HepG2 (cell line): ENCODE results near the gene NT5C1A. TPM values are rescaled to one million over a fixed set of nuclear protein-coding genes. Genes with fewer than 3 reads are reported as not detected.

Experiments used
- ATAC-seq: fragments of 200-7000 bp; cut with Tn5 transposase; 3 replicates; pipeline ENCODE4 v1.9.1; 2020; ENCODE audit warnings: mild to moderate bottlenecking, moderate library complexity
- BruUV-seq: library from RNA; stranded (reverse); fragments of 400-500 nt; replicated peaks from 2 replicates; lab custom pipeline; 2021; lab: Mats Ljungman, UMichigan
- CTCF ChIA-PET: fragments of 300-600 bp; formaldehyde crosslinking; extraction: SDS; loops from one replicate; lab custom pipeline; 2021; ENCODE audit warnings: low total read pairs, inconsistent platforms, low intra/inter-chr PET ratio; lab: Yijun Ruan, JAX
- POLR2A ChIA-PET: fragments of 350-600 bp; sonication (Branson Sonifier 250); formaldehyde crosslinking; loops from one replicate; lab custom pipeline; 2020; ENCODE audit warnings: antibody characterized with exemption, inconsistent platforms; lab: Yijun Ruan, JAX
- DNase-seq: peaks from one replicate; pipeline ENCODE4 v3.0.0-alpha.2; 2015; ENCODE audit warnings: low spot score
- FAIRE-seq: peaks from 3 replicates; lab custom pipeline; 2011; peaks lifted over from hg19 to GRCh38; lab: Jason Lieb, UNC
- H2AFZ ChIP-seq: one replicate; pipeline ENCODE4 v1.6.1; 2011; ENCODE audit warnings: low read length, inconsistent platforms
- H3K27ac ChIP-seq: fragments of 300-600 bp; 3 replicates; pipeline ENCODE4 v1.8.0; 2011; ENCODE audit warnings: mixed run types, mild to moderate bottlenecking, mixed read lengths, low read length, inconsistent platforms; ENCODE audit not compliant: insufficient read depth; ENCODE audit errors: extremely low read length
- H3K27me3 ChIP-seq, 2 experiments: fragments of 200-600 bp in 1 of 2; 2 replicates in 1 of 2; 3 replicates in 1 of 2; pipeline versions ENCODE4 v1.6.0 to v1.8.0; 2011; ENCODE audit warnings: low read length in 2 of 2, mild to moderate bottlenecking in 2 of 2, moderate library complexity in 2 of 2, inconsistent platforms in 1 of 2; ENCODE audit not compliant: insufficient read depth in 2 of 2, control insufficient read depth in 1 of 2
- H3K36me3 ChIP-seq, 2 experiments: fragments of 200-600 bp in 1 of 2; replicated peaks in 1 of 2; 2 replicates in 1 of 2; 3 replicates in 1 of 2; pipeline versions ENCODE4 v1.5.1 to v1.8.0; 2011; ENCODE audit warnings: low read length in 2 of 2, inconsistent platforms in 1 of 2; ENCODE audit not compliant: insufficient read depth in 2 of 2, control insufficient read depth in 1 of 2
- H3K4me1 ChIP-seq: 2 replicates; pipeline ENCODE4 v1.5.1; 2012; ENCODE audit warnings: low read length, inconsistent platforms; ENCODE audit not compliant: insufficient read depth
- H3K4me2 ChIP-seq: 2 replicates; pipeline ENCODE4 v1.6.0; 2011; ENCODE audit warnings: low read depth, low read length, inconsistent platforms
- H3K4me3 ChIP-seq, 3 experiments: fragments of 200-600 bp in 1 of 3; sonication (generic), shearing (Covaris generic) in 1 of 3; replicated peaks in 1 of 3; 2 replicates each; pipeline ENCODE4 v1.5.1; 2011 to 2016; ENCODE audit warnings: low read length in 3 of 3, inconsistent platforms in 2 of 3, low read depth in 2 of 3, mild to moderate bottlenecking in 2 of 3, control low read depth in 1 of 3, mixed read lengths in 1 of 3; ENCODE audit not compliant: insufficient read depth in 1 of 3
- H3K79me2 ChIP-seq: one replicate; pipeline ENCODE4 v1.6.1; 2011; ENCODE audit warnings: low read length, inconsistent platforms; ENCODE audit not compliant: insufficient read depth
- H3K9ac ChIP-seq: 2 replicates; pipeline ENCODE4 v1.6.0; 2011; ENCODE audit warnings: mild to moderate bottlenecking, low read depth, low read length, inconsistent platforms; ENCODE audit not compliant: insufficient read depth
- H3K9me3 ChIP-seq: 2 replicates; pipeline ENCODE4 v1.5.1; 2012; ENCODE audit warnings: mild to moderate bottlenecking, low read length
- H4K20me1 ChIP-seq: 2 replicates; pipeline ENCODE4 v1.6.0; 2011; ENCODE audit warnings: inconsistent platforms, mild to moderate bottlenecking, low read length, moderate library complexity; ENCODE audit not compliant: insufficient read depth
- MBD4 ChIP-seq: IDR thresholded peaks from 2 replicates; pipeline ENCODE4 v1.6.1; 2012; ENCODE audit warnings: low read length, inconsistent platforms, borderline replicate concordance
- NAIF1 ChIP-seq: sonication (generic); formaldehyde crosslinking; IDR thresholded peaks from 2 replicates; pipeline ENCODE4 v1.5.0; 2020; ENCODE audit warnings: mild to moderate bottlenecking, missing genetic modification reagents, borderline replicate concordance
- ZNF7 ChIP-seq: IDR thresholded peaks from 2 replicates; pipeline ENCODE4 v1.6.1; 2016; ENCODE audit warnings: missing biosample characterization, missing genetic modification reagents
- ZNF777 ChIP-seq: sonication (generic); formaldehyde crosslinking; IDR thresholded peaks from 2 replicates; pipeline ENCODE4 v1.4.0; 2020; ENCODE audit warnings: missing genetic modification reagents
- ZSCAN21 ChIP-seq: sonication (generic); formaldehyde crosslinking; IDR thresholded peaks from 2 replicates; pipeline ENCODE4 v1.8.0; 2022; ENCODE audit warnings: mild to moderate bottlenecking, missing genetic modification reagents, moderate library complexity, borderline replicate concordance
- WGBS: methylation state at CpG from one replicate; pipeline ENCODE4 v1.1.6; 2017; ENCODE audit warnings: low lambda C conversion rate; 5-methylcytosine and 5-hydroxymethylcytosine counted together
- in situ Hi-C: cut with HindIII; loops from 2 replicates; pipeline ENCODE4 v1.10.0; 2017; ENCODE audit warnings: low pct_unique_long_range_greater_than_20kb; ENCODE audit not compliant: extremely low pct_ligation_motif_present
- intact Hi-C: fragments of 100-400 bp; cut with micrococcal nuclease; formaldehyde crosslinking; loops from one replicate; pipeline ENCODE4 v1.10.0; 2022; ENCODE audit not compliant: unreplicated experiment
- polyA plus RNA-seq, 8 experiments: library from polyadenylated mRNA; depleted of rRNA in 3 of 8; stranded (reverse) in 7 of 8; unstranded in 1 of 8; fragments of >200 nt; fragmentation: Illumina TruSeq in 4 of 8; extraction: Trizol in 4 of 8; gene quantifications; 2 replicates each; pipeline versions ENCODE4 v1.2.1 to v1.2.3, GENCODE V29; 2011 to 2016; ENCODE audit warnings: low read depth in 4 of 8, missing spikeins in 1 of 8, mixed read lengths in 1 of 8; ENCODE audit not compliant: insufficient read depth in 1 of 8
- total RNA-seq, 5 experiments: library from RNA; depleted of rRNA; stranded (reverse); fragments of >200 nt; fragmentation: Illumina TruSeq; extraction: Trizol; gene quantifications; 2 replicates each; pipeline ENCODE4 v1.2.3, GENCODE V29; 2016; ENCODE audit warnings: low read depth in 1 of 5

The NT5C1A gene
- total and polyA plus RNA-seq, 2 of the 13 experiments (the other 11 are each of a cell fraction or from before 2014, with no cell fraction given), result not detected

GRCh38 chr1:39676948-39677548, 5.1 kb upstream of the NT5C1A start:
- Histone ChIP-seq H3K27ac (no peak overlapping the region), H3K79me2 (no peaks in the 10 kb centered on the region)
- no peak for FAIRE-seq
- TF ChIP-seq NAIF1 (CRISPR knock-in tag), result no peak
- no peak for TF ChIP-seq ZNF777 (CRISPR knock-in tag)
- no peak for TF ChIP-seq ZSCAN21 (CRISPR knock-in tag)
- TF ChIP-seq, all 625 proteins: peak for 0
- no TSS peak for BruUV-seq
- no peak for DNase-seq
- H3K9me3 ChIP-seq, result no peaks in the 10 kb centered on the region
- H2AFZ ChIP-seq, result no peak overlapping the region
- intact Hi-C loops (no loop called here), in situ Hi-C loops (no loop called here)
- H4K20me1 ChIP-seq, result no peaks in the 10 kb centered on the region
- H3K9ac ChIP-seq, result no peak overlapping the region
- H3K27me3 ChIP-seq, result peaks cover 0 to 31% of the 10 kb centered on the region in 2 experiments; a peak in 4 of 5 replicates
- 66% methylated on average over 4 of the region's 6 CpGs for WGBS
- H3K36me3 ChIP-seq, result no peaks in the 10 kb centered on the region
- CTCF ChIA-PET, result no interaction called here
- no peak overlapping the region for H3K4me3 ChIP-seq
- peaks cover 6% of the 10 kb centered on the region; the same call in 1 of the 2 replicates for H3K4me1 ChIP-seq
- H3K4me2 ChIP-seq, result no peak overlapping the region
- POLR2A ChIA-PET, result no interaction called here
- no peak for ATAC-seq

- CTCF ChIA-PET, result no interaction called here
- Histone ChIP-seq H3K27me3 (peaks cover 5 to 37% of the 10 kb centered on the region in 2 experiments; a peak in 4 of 5 replicates), H3K9ac (no peak overlapping the region), H3K27ac (no peak overlapping the region), H3K36me3 (no peaks in the 10 kb centered on the region), H2AFZ (no peak overlapping the region), H3K4me1 (peaks cover 8% of the 10 kb centered on the region; the same call in 1 of the 2 replicates)
- no peak for DNase-seq
- WGBS, result 42% methylated on average over 1 of the region's 1 CpG
- BruUV-seq, result no TSS peak
- ATAC-seq, result no peak
- TF ChIP-seq MBD4 (no peak), ZNF7 (CRISPR knock-in tag) (peak; percentile 55; the same call in 1 of the 2 replicates)
- TF ChIP-seq, all 625 proteins: peak for 1
- Histone ChIP-seq H3K4me2 (no peak overlapping the region), H3K9me3 (no peaks in the 10 kb centered on the region), H4K20me1 (no peaks in the 10 kb centered on the region), H3K79me2 (no peaks in the 10 kb centered on the region), H3K4me3 (no peak overlapping the region)
- intact Hi-C loops (no loop called here), in situ Hi-C loops (no loop called here)
- FAIRE-seq, result no peak
- POLR2A ChIA-PET, result no interaction called here
Observed at GRCh38 chr1:39675220-39675619, 3.3 kb upstream of the NT5C1A start.
